Gastrocnemius medialis (tissue), 4 donors: ENCODE data around the gene INO80B. TPM values are rescaled to one million over a fixed set of nuclear protein-coding genes. Genes with fewer than 3 reads are reported as not detected.

Experiments
- ATAC-seq, 2 donors: fragments of 150-250 bp; one replicate each; pipeline ENCODE4 v1.9.1; 2016
- DNase-seq, 2 donors: peaks; one replicate each; pipeline ENCODE4 v3.0.0-alpha.2; 2019
- H3K27ac ChIP-seq, 4 donors: fragments of 200-600 bp; sonication (generic); 1 replicate in 1 of 4; 2 replicates in 3 of 4; pipeline ENCODE4 v1.5.1; 2016 to 2018; ENCODE audit warnings: mild to moderate bottlenecking in 2 of 4, moderate library complexity in 1 of 4
- H3K27me3 ChIP-seq, 3 donors: fragments of 200-600 bp; sonication (generic) in 2 of 3; 1 replicate in 1 of 3; 2 replicates in 2 of 3; pipeline versions ENCODE4 v1.5.1 to v1.6.0; 2016 to 2019; ENCODE audit warnings: mild to moderate bottlenecking in 1 of 3, moderate library complexity in 1 of 3
- H3K36me3 ChIP-seq, 2 donors: fragments of 200-600 bp; sonication (generic) in 1 of 2; one replicate each; pipeline ENCODE4 v1.5.1; 2017 to 2018
- H3K4me1 ChIP-seq, 2 donors: fragments of 200-600 bp; sonication (generic) in 1 of 2; one replicate each; pipeline ENCODE4 v1.5.1; 2016 to 2017; ENCODE audit warnings: mild to moderate bottlenecking in 2 of 2
- H3K4me3 ChIP-seq, 4 donors: fragments of 200-600 bp; sonication (generic) in 3 of 4; 1 replicate in 1 of 4; 2 replicates in 3 of 4; pipeline ENCODE4 v1.5.1; 2016 to 2019; ENCODE audit warnings: mild to moderate bottlenecking in 2 of 4
- H3K9me3 ChIP-seq, 3 donors: fragments of 200-600 bp; sonication (generic) in 2 of 3; 1 replicate in 1 of 3; 2 replicates in 2 of 3; pipeline ENCODE4 v1.5.1; 2016 to 2019
- CTCF ChIP-seq, 5 experiments: fragments of 450-650 bp in 3 of 5; fragments of 200-600 bp in 2 of 5; sonication (generic) in 2 of 5; IDR thresholded peaks in 4 of 5; conservative IDR thresholded peaks in 1 of 5; 1 replicate in 4 of 5; 2 replicates in 1 of 5; pipeline ENCODE4 v1.5.1; 2016 to 2019; ENCODE audit warnings: antibody characterized with exemption in 5 of 5, mild to moderate bottlenecking in 3 of 5, moderate library complexity in 3 of 5
- POLR2A ChIP-seq, 2 donors: fragments of 450-650 bp; IDR thresholded peaks; one replicate each; pipeline ENCODE4 v1.6.1; 2017; ENCODE audit warnings: antibody characterized with exemption in 2 of 2, mild to moderate bottlenecking in 2 of 2, moderate library complexity in 2 of 2
- in situ Hi-C, 4 donors: fragments of 200-750 bp; cut with MboI; loops; one replicate each; pipeline versions ENCODE4 v1.15.0 to v1.8.0; 2017; ENCODE audit warnings: low sequenced_read_pairs in 4 of 4
- intact Hi-C: fragments of 100-400 bp; cut with DNase I; formaldehyde crosslinking; loops from one replicate; pipeline ENCODE4 v1.15.1; 2023; ENCODE audit warnings: low total_unique reads
- total RNA-seq, 4 donors: library from RNA; depleted of rRNA; stranded (reverse); fragments of >200 nt; gene quantifications; one replicate each; pipeline versions ENCODE4 v1.1.0 to v1.2.3, GENCODE V29; 2016

The INO80B gene
- total RNA-seq, 4 donors from 2014 or later, result 14.5 to 51.9 (median 41.1) TPM

DNA sequence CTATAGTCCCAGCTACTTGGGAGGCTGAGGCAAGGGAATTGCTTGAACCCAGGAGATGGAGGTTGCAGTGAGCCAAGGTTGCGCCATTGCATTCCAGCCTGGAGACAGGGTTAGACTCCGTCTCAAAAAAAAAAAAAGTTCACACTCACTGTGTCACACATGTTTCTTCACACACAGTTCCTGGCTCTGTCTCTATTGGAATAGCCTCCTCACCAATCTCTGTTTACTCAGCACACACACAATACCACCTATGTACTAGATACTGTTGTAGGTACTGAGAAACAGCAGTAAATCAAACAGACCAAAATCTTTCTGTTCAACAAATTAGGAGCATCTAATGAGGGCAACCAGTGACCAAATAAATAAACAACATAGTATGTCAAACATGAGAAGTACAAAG is 31.3 kb downstream of the INO80B start:
- Histone ChIP-seq H3K27me3 (no peaks in the 10 kb centered on the region), H3K27ac (no peak overlapping the region), H3K4me3 (no peak overlapping the region), H3K9me3 (no peaks in the 10 kb centered on the region), H3K36me3 (peaks cover 0 to 28% of the 10 kb centered on the region in 2 donors), H3K4me1 (peaks cover 17 to 18% of the 10 kb centered on the region in 2 donors)
- TF ChIP-seq CTCF (IDR thresholded peaks at IDR 0.05 in 4 of 5, conservative IDR thresholded peaks at IDR 0.05 in 1 of 5), result no peak
- no peak for TF ChIP-seq POLR2A (IDR thresholded peaks at IDR 0.05)
- intact Hi-C loops, result no loop called here
- in situ Hi-C loops, result loop anchor here in 3 of 4 donors (5.0 to 10.0 kb wide), 2 partner anchors 96 to 99 kb away; no protein-coding TSS in a partner anchor
- ATAC-seq (no peak), DNase-seq (no peak)

GRCh38 chr2:74488643-74489481 is 34.0 kb downstream of the INO80B start:
- Histone ChIP-seq H3K4me1 (peaks cover 2 to 3% of the 10 kb centered on the region in 2 donors), H3K27ac (no peak overlapping the region), H3K36me3 (peaks cover 0 to 54% of the 10 kb centered on the region in 2 donors), H3K4me3 (no peak overlapping the region), H3K9me3 (no peaks in the 10 kb centered on the region), H3K27me3 (no peaks in the 10 kb centered on the region)
- TF ChIP-seq CTCF (IDR thresholded peaks at IDR 0.05 in 4 of 5, conservative IDR thresholded peaks at IDR 0.05 in 1 of 5) (no peak), POLR2A (IDR thresholded peaks at IDR 0.05) (no peak)
- ATAC-seq, result no peak
- in situ Hi-C loops, result loop anchor here in 3 of 4 donors (5.0 to 10.0 kb wide), 2 partner anchors 93 to 96 kb away; no protein-coding TSS in a partner anchor
- DNase-seq, result no peak
- intact Hi-C loops, result no loop called here

DNA sequence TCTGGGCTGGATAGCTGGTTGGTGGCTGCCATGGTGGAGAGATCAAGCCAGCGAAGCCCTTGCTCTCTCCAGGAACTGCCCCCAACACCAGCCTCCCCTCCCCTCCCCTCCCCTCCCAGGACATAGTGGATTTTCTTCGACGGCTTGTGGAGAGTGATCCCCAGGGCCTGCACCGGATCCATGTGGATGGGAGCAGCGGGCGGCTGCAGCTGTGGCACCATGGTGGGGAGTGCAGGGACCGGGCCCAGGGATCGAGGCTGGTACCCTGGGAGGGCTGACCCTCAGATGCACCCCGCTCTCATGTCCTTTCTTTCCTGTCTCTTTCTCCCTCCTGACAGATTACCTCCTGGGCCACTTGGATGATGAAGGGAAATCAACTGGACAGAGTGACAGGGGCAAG is 35.0 kb downstream of the INO80B start:
- in situ Hi-C loops (loop anchor here in 3 of 4 donors (5.0 to 10.0 kb wide), 2 partner anchors 92 to 95 kb away; no protein-coding TSS in a partner anchor), intact Hi-C loops (no loop called here)
- DNase-seq, result no peak
- TF ChIP-seq CTCF (IDR thresholded peaks at IDR 0.05 in 4 of 5, conservative IDR thresholded peaks at IDR 0.05 in 1 of 5), result no peak
- TF ChIP-seq POLR2A (IDR thresholded peaks at IDR 0.05), result no peak
- no peak overlapping the region for H3K27ac ChIP-seq
- H3K36me3 ChIP-seq, result peaks cover 0 to 61% of the 10 kb centered on the region in 2 donors
- no peaks in the 10 kb centered on the region for H3K9me3 ChIP-seq
- no peaks in the 10 kb centered on the region for H3K4me1 ChIP-seq
- no peak overlapping the region for H3K4me3 ChIP-seq
- no peak for ATAC-seq
- no peaks in the 10 kb centered on the region for H3K27me3 ChIP-seq

GRCh38 chr2:74491648-74492544 is 37.0 kb downstream of the INO80B start:
- Histone ChIP-seq H3K36me3 (peaks cover 0 to 51% of the 10 kb centered on the region in 2 donors), H3K27me3 (peaks cover 0 to 1% (median under 1%) of the 10 kb centered on the region in 3 donors), H3K4me3 (no peak overlapping the region), H3K4me1 (no peaks in the 10 kb centered on the region), H3K9me3 (no peaks in the 10 kb centered on the region), H3K27ac (no peak overlapping the region)
- in situ Hi-C loops, result no loop called here
- TF ChIP-seq CTCF (IDR thresholded peaks at IDR 0.05 in 4 of 5, conservative IDR thresholded peaks at IDR 0.05 in 1 of 5) (no peak), POLR2A (IDR thresholded peaks at IDR 0.05) (no peak)
- no peak for ATAC-seq
- intact Hi-C loops, result no loop called here
- DNase-seq, result no peak
